ENCODE data around the gene CADPS. TPM values are rescaled to one million over a fixed set of nuclear protein-coding genes. Genes with fewer than 3 reads are reported as not detected.

CADPS gene
- total RNA-seq, 1 donor from 2014 or later: 265 TPM

- H3K4me3 Mint-ChIP-seq (ENCODE audit: unreplicated experiment): no peak overlapping the region
- no peak for DNase-seq
- no peaks in the 10 kb centered on the region for H3K36me3 Mint-ChIP-seq (ENCODE audit: unreplicated experiment)
- TF ChIP-seq, protein P1, sequence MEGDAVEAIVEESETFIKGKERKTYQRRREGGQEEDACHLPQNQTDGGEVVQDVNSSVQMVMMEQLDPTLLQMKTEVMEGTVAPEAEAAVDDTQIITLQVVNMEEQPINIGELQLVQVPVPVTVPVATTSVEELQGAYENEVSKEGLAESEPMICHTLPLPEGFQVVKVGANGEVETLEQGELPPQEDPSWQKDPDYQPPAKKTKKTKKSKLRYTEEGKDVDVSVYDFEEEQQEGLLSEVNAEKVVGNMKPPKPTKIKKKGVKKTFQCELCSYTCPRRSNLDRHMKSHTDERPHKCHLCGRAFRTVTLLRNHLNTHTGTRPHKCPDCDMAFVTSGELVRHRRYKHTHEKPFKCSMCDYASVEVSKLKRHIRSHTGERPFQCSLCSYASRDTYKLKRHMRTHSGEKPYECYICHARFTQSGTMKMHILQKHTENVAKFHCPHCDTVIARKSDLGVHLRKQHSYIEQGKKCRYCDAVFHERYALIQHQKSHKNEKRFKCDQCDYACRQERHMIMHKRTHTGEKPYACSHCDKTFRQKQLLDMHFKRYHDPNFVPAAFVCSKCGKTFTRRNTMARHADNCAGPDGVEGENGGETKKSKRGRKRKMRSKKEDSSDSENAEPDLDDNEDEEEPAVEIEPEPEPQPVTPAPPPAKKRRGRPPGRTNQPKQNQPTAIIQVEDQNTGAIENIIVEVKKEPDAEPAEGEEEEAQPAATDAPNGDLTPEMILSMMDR (IDR thresholded peaks at IDR 0.05; ENCODE audit: partially characterized antibody, unreplicated experiment): no peak
- H3K27ac Mint-ChIP-seq (ENCODE audit: unreplicated experiment): no peak overlapping the region
- H3K27me3 Mint-ChIP-seq (ENCODE audit: unreplicated experiment): no peaks in the 10 kb centered on the region
- no peaks in the 10 kb centered on the region for H3K9me3 Mint-ChIP-seq (ENCODE audit: unreplicated experiment)
- H3K4me1 Mint-ChIP-seq (ENCODE audit: low read depth, unreplicated experiment): no peaks in the 10 kb centered on the region
Observed at GRCh38 chr3:62659660-62660059, 215.6 kb downstream of the CADPS start.

DNA sequence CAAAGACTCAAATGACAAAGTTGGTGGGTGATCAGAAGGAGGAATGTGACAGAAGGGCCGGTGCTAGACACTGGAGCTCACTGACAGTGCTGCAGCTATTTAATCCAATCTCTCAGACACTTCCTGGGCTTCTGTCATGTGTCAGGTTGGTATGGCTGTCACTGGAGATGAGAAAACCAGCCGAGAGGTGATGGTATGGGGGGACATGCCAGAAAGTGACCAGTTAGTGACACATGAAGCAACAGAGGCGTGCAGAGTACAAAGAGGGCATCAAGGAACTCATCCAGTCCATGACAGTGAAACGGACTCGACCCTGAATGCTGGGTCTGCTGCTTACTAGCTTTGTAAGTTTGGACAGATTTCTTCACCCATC lies 219.5 kb downstream of the CADPS start:
- TF ChIP-seq, protein P1 (IDR thresholded peaks at IDR 0.05; ENCODE audit: partially characterized antibody, unreplicated experiment): no peak
- H3K4me3 Mint-ChIP-seq (ENCODE audit: unreplicated experiment): no peak overlapping the region
- DNase-seq: no peak
- no peaks in the 10 kb centered on the region for H3K4me1 Mint-ChIP-seq (ENCODE audit: low read depth, unreplicated experiment)
- H3K27ac Mint-ChIP-seq (ENCODE audit: unreplicated experiment): no peak overlapping the region
- no peaks in the 10 kb centered on the region for H3K36me3 Mint-ChIP-seq (ENCODE audit: unreplicated experiment)
- H3K9me3 Mint-ChIP-seq (ENCODE audit: unreplicated experiment): no peaks in the 10 kb centered on the region
- no peaks in the 10 kb centered on the region for H3K27me3 Mint-ChIP-seq (ENCODE audit: unreplicated experiment)

GRCh38 chr3:62655056-62655690 lies 220.0 kb downstream of the CADPS start:
- no peak for DNase-seq
- Mint-ChIP-seq H3K4me1 (ENCODE audit: low read depth, unreplicated experiment) (no peaks in the 10 kb centered on the region), H3K4me3 (ENCODE audit: unreplicated experiment) (no peak overlapping the region), H3K9me3 (ENCODE audit: unreplicated experiment) (no peaks in the 10 kb centered on the region), H3K27me3 (ENCODE audit: unreplicated experiment) (no peaks in the 10 kb centered on the region), H3K27ac (ENCODE audit: unreplicated experiment) (no peak overlapping the region), H3K36me3 (ENCODE audit: unreplicated experiment) (no peaks in the 10 kb centered on the region)
- TF ChIP-seq, protein P1 (IDR thresholded peaks at IDR 0.05; ENCODE audit: partially characterized antibody, unreplicated experiment): no peak

DNA sequence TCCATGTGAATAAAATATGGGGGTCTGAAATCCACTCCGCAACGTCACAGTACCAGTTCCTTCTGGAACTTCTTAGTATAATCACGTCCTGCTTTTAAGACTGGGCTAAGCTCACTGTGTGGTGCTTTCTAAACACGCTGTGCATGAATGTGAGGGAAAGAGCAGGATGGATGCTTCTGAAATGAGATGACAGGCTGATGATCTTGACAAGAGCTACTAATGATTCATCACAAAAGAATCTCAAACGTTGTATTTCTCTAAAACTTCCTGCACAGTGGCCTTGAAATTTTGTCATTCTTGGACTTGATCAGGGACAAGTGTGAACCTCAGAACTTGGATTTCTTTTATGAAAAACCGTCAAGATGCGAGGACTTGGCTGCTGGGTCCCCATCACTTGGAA lies 221.4 kb downstream of the CADPS start:
- H3K4me1 Mint-ChIP-seq (ENCODE audit: low read depth, unreplicated experiment): no peaks in the 10 kb centered on the region
- no peak overlapping the region for H3K27ac Mint-ChIP-seq (ENCODE audit: unreplicated experiment)
- TF ChIP-seq, protein P1 (IDR thresholded peaks at IDR 0.05; ENCODE audit: partially characterized antibody, unreplicated experiment): no peak
- H3K27me3 Mint-ChIP-seq (ENCODE audit: unreplicated experiment): no peaks in the 10 kb centered on the region
- H3K4me3 Mint-ChIP-seq (ENCODE audit: unreplicated experiment): no peak overlapping the region
- DNase-seq: no peak
- H3K9me3 Mint-ChIP-seq (ENCODE audit: unreplicated experiment): no peaks in the 10 kb centered on the region
- H3K36me3 Mint-ChIP-seq (ENCODE audit: unreplicated experiment): no peaks in the 10 kb centered on the region

DNA sequence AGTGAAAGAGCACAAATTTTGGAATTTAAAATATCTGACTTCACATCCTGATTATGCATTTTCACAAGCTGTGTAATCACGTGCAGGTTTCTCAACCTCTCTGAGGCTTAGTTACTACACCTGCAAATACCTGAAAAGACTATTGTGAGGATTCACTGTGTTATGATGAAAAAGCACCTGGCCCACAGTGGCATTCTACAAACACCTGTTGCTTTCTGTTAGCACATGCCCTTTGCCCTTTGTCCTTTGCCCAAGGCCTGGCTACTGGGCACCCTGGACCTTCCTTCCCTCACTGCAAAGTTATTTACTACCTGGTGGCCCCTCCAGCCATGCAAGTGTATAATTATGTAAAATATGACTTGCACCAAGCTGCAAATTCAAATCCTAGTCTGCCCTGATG lies 227.5 kb downstream of the CADPS start:
- no peaks in the 10 kb centered on the region for H3K36me3 Mint-ChIP-seq (ENCODE audit: unreplicated experiment)
- no peak for DNase-seq
- no peaks in the 10 kb centered on the region for H3K9me3 Mint-ChIP-seq (ENCODE audit: unreplicated experiment)
- H3K4me1 Mint-ChIP-seq (ENCODE audit: low read depth, unreplicated experiment): no peaks in the 10 kb centered on the region
- no peaks in the 10 kb centered on the region for H3K27me3 Mint-ChIP-seq (ENCODE audit: unreplicated experiment)
- TF ChIP-seq, protein P1 (IDR thresholded peaks at IDR 0.05; ENCODE audit: partially characterized antibody, unreplicated experiment): no peak
- no peak overlapping the region for H3K27ac Mint-ChIP-seq (ENCODE audit: unreplicated experiment)
- H3K4me3 Mint-ChIP-seq (ENCODE audit: unreplicated experiment): no peak overlapping the region

Measured in glutamatergic neuron (in vitro differentiated cells).